Midbrain (tissue), 1 donor: ENCODE results near the gene STARD13.

ENCODE experiments used
- DNase-seq: peaks from one replicate; lab custom pipeline; 2025; lab: John Stamatoyannopoulos, UW

The STARD13 gene

GRCh38 chr13:33146843-33147611 is 138.5 kb downstream of the STARD13 start:
- no peak for DNase-seq

- DNase-seq, result no peak
Observed at GRCh38 chr13:33145667-33146066, 139.9 kb downstream of the STARD13 start.

DNA sequence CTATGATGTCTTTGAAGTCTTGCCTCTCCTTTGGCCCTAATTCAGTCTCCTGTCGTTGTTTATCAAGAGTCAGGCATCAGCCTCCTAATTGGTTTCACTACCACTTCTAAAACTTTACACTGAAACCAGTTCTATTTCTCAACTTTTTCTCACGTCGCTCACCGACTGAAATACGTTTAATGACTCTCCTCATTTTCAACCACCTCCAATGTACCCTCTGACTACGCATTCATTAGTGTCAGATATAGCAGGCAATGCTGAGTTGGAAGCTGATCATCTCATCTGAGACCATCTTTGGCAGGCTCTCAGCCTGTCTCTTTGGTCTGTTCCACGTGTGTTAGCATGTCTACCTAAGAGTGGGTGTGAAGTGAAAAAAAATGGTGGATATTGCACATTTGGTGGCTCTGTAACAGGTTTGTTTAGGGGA is 141.2 kb downstream of the STARD13 start:
- no peak for DNase-seq

DNA sequence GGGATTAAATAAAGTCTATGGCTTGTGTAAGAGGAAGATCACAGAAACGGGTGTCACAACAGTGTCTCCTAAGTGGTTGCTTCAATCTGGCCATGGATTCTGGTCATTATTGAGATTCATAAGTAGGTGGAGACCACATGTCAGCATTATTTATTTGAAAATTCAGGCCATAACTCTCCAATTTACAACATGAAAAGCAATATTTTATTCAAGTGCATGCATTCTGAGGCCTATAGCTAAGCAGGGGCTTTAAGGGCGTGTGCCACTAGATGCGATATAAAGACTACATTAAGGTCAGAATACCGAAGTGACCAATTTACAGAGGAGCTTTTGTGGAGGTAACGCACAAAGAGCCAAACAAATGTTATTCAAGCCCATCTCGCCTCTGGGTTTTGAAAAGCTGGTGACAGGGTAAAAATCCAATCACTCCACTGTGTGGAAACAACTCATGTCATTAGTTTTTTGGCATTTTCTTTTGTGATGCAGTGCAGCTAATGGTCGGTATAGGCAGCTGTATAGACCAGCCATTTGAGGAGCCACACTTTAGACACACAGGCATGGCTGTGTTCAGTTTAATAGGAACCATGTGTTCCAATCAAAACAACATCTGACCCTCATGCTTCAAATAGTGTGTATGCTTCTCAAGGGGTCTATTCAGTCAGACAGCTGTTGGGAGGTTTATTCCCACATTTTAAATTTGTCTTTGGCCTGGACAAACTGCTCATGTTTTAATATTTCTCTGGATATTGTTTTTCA is 145.6 kb downstream of the STARD13 start:
- no peak for DNase-seq

GRCh38 chr13:33139184-33139583 is 146.4 kb downstream of the STARD13 start:
- DNase-seq, result no peak

DNA sequence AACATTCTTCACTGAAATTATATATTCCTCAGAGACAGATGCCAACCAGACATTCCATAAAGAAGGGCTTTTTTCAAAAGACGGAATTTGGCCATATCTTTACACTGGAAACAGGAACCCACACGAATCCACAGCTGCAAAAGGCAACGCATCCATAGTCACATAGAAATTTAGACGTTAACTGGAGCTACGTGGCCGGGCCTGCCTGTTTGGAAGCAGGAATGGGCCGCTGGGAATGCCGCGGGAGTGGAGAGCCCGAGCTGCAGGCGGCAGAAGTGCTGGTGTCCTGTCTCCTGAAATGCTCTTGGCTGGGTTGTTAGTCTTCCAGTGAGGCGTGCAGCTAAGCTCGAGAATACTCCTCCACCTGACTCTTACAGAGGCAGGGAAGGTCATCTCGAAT is 147.1 kb downstream of the STARD13 start:
- no peak for DNase-seq

DNA sequence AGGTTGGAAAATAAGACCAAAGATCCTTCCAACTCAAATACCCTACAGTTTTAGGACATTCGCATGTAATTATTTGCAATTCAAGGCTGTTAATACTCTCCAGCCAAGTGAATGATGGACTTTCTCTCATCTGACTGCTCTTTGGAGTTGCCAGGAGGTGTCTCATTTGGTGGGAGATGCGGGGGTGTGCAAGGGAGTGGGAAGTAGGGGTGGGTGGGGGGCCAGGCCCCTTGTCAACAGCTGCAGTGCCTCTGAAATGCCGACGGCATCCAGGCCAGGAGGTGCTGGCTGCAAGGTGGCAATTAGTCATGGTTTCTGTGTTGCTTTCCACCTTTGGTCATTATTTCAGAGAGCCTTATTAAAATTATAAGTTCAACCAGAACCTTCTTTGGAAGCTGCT is 147.8 kb downstream of the STARD13 start:
- DNase-seq, result no peak

DNA sequence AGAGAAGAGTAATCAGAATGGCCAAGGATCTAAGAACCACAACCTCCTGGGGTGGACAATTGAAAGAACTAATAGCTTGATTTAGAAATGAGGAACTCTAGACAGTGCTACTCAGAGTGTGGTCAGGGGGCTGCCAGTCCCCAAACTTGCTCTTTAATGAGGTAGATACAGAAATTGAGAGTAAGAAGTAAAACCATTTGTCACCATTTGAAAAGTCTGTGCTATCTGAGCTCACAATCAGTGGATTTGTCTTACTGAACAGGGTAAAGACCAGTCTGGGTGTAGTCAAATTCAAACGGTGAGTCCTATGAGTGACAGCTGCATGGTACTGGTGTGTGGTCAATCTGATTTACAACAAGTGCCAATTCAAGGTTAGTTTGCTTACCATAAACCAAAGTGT is 150.5 kb downstream of the STARD13 start:
- no peak for DNase-seq

DNA sequence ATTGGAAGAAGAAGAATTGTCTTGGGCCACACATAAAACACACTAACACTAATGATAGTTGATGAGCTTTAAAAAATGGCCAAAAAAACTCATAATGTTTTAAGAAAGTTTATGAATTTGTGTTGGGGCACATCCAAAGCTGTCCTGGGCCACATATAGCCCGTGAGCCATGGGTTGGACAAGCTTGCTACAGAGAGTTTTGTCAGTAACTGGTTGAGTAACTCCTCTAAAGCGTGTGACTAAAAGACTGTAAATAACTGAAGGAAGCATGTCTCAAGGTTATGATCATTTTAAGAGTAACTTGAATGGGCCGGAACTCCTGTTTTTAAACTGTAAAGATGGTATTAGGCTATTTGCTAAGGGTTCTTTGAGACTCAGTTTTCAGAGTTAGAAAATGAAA is 151.3 kb downstream of the STARD13 start:
- no peak for DNase-seq

DNA sequence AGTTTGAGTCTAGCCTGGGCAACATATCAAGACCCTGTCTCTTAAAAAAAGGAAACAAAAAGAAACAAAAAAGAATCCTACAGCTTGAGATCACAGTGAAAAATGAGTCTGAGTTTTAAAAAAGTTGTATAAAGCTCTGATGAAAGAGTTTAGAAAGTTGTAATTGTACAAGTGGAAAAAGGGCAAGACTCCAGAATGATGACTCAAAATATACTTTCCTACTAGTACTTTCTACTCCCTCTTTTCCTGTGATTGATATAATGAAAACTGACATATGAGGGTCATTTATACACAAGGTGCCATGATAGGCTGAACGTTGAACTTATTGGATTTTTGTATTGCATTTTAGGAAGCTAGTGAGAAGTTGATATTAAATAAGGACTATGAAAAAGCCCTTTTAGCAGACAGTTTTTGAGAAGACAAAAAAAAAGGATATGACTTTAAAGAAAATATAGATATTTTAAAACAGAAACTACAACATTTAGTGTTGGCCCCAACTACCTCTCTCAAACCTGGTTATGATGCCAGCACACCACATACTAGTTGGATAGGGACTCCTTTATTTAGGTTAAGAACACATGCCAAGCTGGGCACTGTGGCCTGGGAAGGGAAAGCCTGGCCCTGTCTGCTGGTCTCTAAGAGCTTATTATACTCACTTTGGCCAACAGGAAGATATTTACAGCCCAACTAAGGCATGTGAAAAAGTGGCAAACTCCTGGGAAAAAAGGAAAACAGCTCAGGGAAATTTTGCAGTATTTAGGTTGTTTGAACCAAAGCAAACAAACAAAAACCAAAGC is 152.7 kb downstream of the STARD13 start:
- no peak for DNase-seq

DNA sequence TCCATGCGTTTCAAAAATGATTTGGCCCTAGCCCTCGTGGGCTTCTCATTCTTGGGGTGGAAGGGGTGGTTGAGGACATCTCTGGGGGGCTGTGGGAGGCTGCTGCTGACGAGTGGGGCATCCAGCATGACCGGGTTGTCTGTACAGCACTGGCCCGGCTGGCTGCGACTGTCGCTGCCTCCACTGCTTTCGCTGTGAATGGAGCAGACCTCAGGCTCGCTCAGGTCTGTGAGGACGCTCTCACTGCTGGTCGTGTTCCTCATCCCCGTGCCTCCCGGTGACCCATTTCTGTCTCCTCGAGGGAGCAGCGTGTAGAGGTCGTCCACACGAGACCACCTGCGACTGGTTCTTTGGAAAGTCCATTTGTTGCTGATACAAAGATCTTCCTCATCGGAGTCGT is 155.7 kb downstream of the STARD13 start:
- no peak for DNase-seq

GRCh38 chr13:33129094-33129832 is 156.3 kb downstream of the STARD13 start:
- DNase-seq, result no peak

- no peak for DNase-seq
Observed at GRCh38 chr13:33128134-33128533, 157.4 kb downstream of the STARD13 start.

GRCh38 chr13:33127009-33127551 is 158.5 kb downstream of the STARD13 start:
- no peak for DNase-seq

GRCh38 chr13:33125821-33126570 is 159.6 kb downstream of the STARD13 start:
- no peak for DNase-seq

- DNase-seq, result peak; percentile 33
Observed at GRCh38 chr13:33123066-33123859, 162.3 kb downstream of the STARD13 start.

DNA sequence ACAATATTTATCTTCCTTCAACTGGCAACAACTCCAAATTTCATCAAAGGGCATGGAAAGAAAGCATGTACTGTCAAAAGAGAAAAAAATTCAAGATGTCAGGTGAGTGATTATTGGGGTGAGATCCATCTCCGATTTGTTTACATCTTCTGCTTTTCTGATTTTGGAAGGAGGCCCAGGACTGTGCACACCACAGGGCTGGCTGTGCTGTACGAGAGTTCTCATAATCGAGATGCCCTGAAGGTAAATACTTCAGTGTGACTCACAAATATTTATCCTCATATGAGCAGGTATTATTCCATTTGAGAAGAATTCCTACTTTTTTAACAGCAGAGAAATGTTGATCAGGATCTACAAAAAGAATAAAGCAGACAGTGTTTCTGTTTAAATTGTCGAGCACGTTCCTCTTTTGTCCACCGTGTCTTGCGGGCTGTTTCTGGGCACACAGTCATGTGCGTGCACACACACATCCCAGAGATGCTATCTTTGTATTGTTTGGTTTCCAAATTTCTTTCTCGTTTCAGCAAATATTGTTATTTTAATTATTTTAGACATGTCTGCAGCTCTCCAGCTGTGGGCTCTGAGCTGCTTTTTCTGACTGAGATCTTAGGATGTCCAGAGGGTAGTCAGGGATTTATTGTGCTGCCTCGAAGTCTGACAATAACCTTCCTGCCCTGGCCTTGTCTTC is 165.6 kb downstream of the STARD13 start:
- DNase-seq, result no peak

DNA sequence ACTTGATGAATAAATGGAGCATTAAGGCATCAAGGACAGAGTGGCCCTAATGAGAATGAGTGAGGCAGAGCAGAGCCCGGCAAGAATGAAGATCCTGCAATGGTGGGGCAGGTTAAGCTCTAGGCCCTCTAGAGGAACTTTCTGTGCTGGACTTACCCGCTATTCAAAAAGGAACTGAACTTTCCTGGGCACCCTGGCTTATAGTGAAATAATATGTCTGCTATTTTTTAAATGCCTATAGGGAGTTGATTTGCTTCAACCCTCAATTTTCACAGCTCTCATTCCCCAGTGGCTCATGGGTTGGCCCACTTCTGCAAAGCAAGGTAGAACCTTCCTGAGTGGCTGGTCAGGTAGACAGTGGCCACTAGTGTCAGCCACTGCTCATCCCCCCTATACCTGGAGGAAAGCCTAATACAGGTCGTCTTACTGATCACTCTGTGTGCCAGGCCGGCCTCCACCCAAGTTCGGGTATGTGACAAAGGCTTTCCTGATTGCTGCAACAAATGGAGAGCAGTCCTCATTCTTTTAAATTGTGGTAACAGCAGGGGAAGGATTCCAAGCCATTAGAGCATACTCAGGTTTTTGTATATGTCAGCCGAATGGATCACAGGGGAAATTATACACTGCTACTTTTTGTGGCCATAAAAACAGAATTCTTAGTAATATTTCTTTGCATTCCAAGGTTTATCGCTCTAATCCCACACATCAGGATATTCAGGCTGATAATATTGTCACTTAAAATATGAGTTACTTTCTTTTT is 166.4 kb downstream of the STARD13 start:
- no peak for DNase-seq
